HepG2 (cell line): Measurements from ENCODE around the gene ELMOD3. TPM values are rescaled to one million over a fixed set of nuclear protein-coding genes. Genes with fewer than 3 reads are reported as not detected.
A peak's percentile ranks its signal among the peaks of the same experiment; 100 is the strongest.

Experiments used
- ADNP ChIP-seq: sonication (generic); formaldehyde crosslinking; IDR thresholded peaks from 2 replicates; pipeline ENCODE4 v1.4.0; 2020; ENCODE audit warnings: missing genetic modification reagents
- FOXA1 ChIP-seq, 2 experiments: fragments of 450-650 bp in 1 of 2; sonication (generic) in 1 of 2; formaldehyde crosslinking in 1 of 2; IDR thresholded peaks; 2 replicates each; pipeline versions ENCODE4 v1.4.0 to v1.6.1; 2016 to 2020; ENCODE audit warnings: missing genetic modification reagents in 1 of 2
- KDM5B ChIP-seq: sonication (generic); formaldehyde crosslinking; IDR thresholded peaks from 2 replicates; pipeline ENCODE4 v1.4.0; 2020; ENCODE audit warnings: missing genetic modification reagents, mild to moderate bottlenecking, borderline replicate concordance
- KLF11 ChIP-seq: IDR thresholded peaks from 2 replicates; pipeline ENCODE4 v1.6.1; 2016; ENCODE audit warnings: missing compliant biosample characterization
- MBD4 ChIP-seq: IDR thresholded peaks from 2 replicates; pipeline ENCODE4 v1.6.1; 2012; ENCODE audit warnings: low read length, inconsistent platforms, borderline replicate concordance
- NFKBIZ ChIP-seq: IDR thresholded peaks from 2 replicates; pipeline ENCODE4 v1.6.1; 2018; ENCODE audit warnings: missing genetic modification reagents, missing compliant biosample characterization
- RXRB ChIP-seq: IDR thresholded peaks from 2 replicates; pipeline ENCODE4 v1.6.1; 2016; ENCODE audit warnings: borderline replicate concordance, missing genetic modification reagents, missing compliant biosample characterization
- TIGD3 ChIP-seq: sonication (generic); formaldehyde crosslinking; IDR thresholded peaks from 2 replicates; pipeline ENCODE4 v1.5.1; 2020; ENCODE audit warnings: mild to moderate bottlenecking, missing genetic modification reagents, borderline replicate concordance
- ZNF232 ChIP-seq: sonication (generic); formaldehyde crosslinking; IDR thresholded peaks from 2 replicates; pipeline ENCODE4 v1.4.0; 2020; ENCODE audit warnings: missing genetic modification reagents, borderline replicate concordance
- ZNF256 ChIP-seq: sonication (generic); formaldehyde crosslinking; conservative IDR thresholded peaks from 2 replicates; pipeline ENCODE4 v1.4.0; 2020; ENCODE audit warnings: missing genetic modification reagents
- ZNF337 ChIP-seq: sonication (generic); formaldehyde crosslinking; IDR thresholded peaks from 2 replicates; pipeline ENCODE4 v1.5.1; 2020; ENCODE audit warnings: missing genetic modification reagents, low read depth, mild to moderate bottlenecking, borderline replicate concordance
- ZNF773 ChIP-seq: sonication (generic); formaldehyde crosslinking; IDR thresholded peaks from 2 replicates; pipeline ENCODE4 v1.4.0; 2020; ENCODE audit warnings: missing genetic modification reagents, borderline replicate concordance
- ZNF792 ChIP-seq: IDR thresholded peaks from 2 replicates; pipeline ENCODE4 v1.6.1; 2016
- ZNF850 ChIP-seq: sonication (generic); formaldehyde crosslinking; conservative IDR thresholded peaks from 2 replicates; pipeline ENCODE4 v1.9.0; 2021; ENCODE audit warnings: mild to moderate bottlenecking, missing genetic modification reagents
- polyA plus RNA-seq, 8 experiments: library from polyadenylated mRNA; depleted of rRNA in 3 of 8; stranded (reverse) in 7 of 8; unstranded in 1 of 8; fragments of >200 nt; fragmentation: Illumina TruSeq in 4 of 8; extraction: Trizol in 4 of 8; gene quantifications; 2 replicates each; pipeline versions ENCODE4 v1.2.1 to v1.2.3, GENCODE V29; 2011 to 2016; ENCODE audit warnings: low read depth in 4 of 8, missing spikeins in 1 of 8, mixed read lengths in 1 of 8; ENCODE audit not compliant: insufficient read depth in 1 of 8
- total RNA-seq, 5 experiments: library from RNA; depleted of rRNA; stranded (reverse); fragments of >200 nt; fragmentation: Illumina TruSeq; extraction: Trizol; gene quantifications; 2 replicates each; pipeline ENCODE4 v1.2.3, GENCODE V29; 2016; ENCODE audit warnings: low read depth in 1 of 5
- TF ChIP-seq, protein P1 (sequence below): sonication (generic); formaldehyde crosslinking; IDR thresholded peaks from 2 replicates; pipeline ENCODE4 v1.4.0; 2020; ENCODE audit warnings: missing genetic modification reagents
- TF ChIP-seq, protein P2 (sequence below): sonication (generic); formaldehyde crosslinking; IDR thresholded peaks from 2 replicates; pipeline ENCODE4 v1.5.1; 2020; ENCODE audit warnings: missing genetic modification reagents, mild to moderate bottlenecking, borderline replicate concordance
- TF ChIP-seq, protein P3 (sequence below): sonication (generic); formaldehyde crosslinking; IDR thresholded peaks from 2 replicates; pipeline ENCODE4 v1.4.0; 2020; ENCODE audit warnings: mild to moderate bottlenecking, missing genetic modification reagents

The ELMOD3 gene
- total and polyA plus RNA-seq, 2 of the 13 experiments (the other 11 are each of a cell fraction or from before 2014, with no cell fraction given) = 13.3 to 19.5 TPM

- TF ChIP-seq, protein P1, sequence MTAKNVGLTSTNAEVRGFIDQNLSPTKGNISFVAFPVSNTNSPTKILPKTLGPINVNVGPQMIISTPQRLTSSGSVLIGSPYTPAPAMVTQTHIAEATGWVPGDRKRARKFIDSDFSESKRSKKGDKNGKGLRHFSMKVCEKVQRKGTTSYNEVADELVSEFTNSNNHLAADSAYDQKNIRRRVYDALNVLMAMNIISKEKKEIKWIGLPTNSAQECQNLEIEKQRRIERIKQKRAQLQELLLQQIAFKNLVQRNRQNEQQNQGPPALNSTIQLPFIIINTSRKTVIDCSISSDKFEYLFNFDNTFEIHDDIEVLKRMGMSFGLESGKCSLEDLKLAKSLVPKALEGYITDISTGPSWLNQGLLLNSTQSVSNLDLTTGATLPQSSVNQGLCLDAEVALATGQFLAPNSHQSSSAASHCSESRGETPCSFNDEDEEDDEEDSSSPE (CRISPR knock-in tag) = no peak; the same call in 1 of the 2 replicates
- TF ChIP-seq TIGD3 (CRISPR knock-in tag) (no peak; the same call in 1 of the 2 replicates), RXRB (CRISPR knock-in tag) (peak; percentile 83), ZNF792 (CRISPR knock-in tag) (peak; percentile 63; the same call in 1 of the 2 replicates), ZNF850 (no peak), ZNF256 (CRISPR knock-in tag) (no peak), FOXA1 (IDR thresholded peaks at IDR 0.05) (no peak), FOXA1 (CRISPR knock-in tag; IDR thresholded peaks at IDR 0.05) (peak; percentile 85), MBD4 (no peak), NFKBIZ (CRISPR knock-in tag) (peak; percentile 72; the same call in 1 of the 2 replicates), ZNF337 (CRISPR knock-in tag) (no peak), KLF11 (CRISPR knock-in tag) (peak; percentile 95), KDM5B (peak; percentile 60; the same call in 1 of the 2 replicates), ZNF232 (CRISPR knock-in tag) (no peak), ZNF773 (CRISPR knock-in tag) (no peak), ADNP (CRISPR knock-in tag) (no peak; the same call in 1 of the 2 replicates)
- TF ChIP-seq, protein P2, sequence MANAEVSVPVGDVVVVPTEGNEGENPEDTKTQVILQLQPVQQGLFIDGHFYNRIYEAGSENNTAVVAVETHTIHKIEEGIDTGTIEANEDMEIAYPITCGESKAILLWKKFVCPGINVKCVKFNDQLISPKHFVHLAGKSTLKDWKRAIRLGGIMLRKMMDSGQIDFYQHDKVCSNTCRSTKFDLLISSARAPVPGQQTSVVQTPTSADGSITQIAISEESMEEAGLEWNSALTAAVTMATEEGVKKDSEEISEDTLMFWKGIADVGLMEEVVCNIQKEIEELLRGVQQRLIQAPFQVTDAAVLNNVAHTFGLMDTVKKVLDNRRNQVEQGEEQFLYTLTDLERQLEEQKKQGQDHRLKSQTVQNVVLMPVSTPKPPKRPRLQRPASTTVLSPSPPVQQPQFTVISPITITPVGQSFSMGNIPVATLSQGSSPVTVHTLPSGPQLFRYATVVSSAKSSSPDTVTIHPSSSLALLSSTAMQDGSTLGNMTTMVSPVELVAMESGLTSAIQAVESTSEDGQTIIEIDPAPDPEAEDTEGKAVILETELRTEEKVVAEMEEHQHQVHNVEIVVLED (CRISPR knock-in tag) = peak; percentile 29; the same call in 1 of the 2 replicates
- TF ChIP-seq, protein P3, sequence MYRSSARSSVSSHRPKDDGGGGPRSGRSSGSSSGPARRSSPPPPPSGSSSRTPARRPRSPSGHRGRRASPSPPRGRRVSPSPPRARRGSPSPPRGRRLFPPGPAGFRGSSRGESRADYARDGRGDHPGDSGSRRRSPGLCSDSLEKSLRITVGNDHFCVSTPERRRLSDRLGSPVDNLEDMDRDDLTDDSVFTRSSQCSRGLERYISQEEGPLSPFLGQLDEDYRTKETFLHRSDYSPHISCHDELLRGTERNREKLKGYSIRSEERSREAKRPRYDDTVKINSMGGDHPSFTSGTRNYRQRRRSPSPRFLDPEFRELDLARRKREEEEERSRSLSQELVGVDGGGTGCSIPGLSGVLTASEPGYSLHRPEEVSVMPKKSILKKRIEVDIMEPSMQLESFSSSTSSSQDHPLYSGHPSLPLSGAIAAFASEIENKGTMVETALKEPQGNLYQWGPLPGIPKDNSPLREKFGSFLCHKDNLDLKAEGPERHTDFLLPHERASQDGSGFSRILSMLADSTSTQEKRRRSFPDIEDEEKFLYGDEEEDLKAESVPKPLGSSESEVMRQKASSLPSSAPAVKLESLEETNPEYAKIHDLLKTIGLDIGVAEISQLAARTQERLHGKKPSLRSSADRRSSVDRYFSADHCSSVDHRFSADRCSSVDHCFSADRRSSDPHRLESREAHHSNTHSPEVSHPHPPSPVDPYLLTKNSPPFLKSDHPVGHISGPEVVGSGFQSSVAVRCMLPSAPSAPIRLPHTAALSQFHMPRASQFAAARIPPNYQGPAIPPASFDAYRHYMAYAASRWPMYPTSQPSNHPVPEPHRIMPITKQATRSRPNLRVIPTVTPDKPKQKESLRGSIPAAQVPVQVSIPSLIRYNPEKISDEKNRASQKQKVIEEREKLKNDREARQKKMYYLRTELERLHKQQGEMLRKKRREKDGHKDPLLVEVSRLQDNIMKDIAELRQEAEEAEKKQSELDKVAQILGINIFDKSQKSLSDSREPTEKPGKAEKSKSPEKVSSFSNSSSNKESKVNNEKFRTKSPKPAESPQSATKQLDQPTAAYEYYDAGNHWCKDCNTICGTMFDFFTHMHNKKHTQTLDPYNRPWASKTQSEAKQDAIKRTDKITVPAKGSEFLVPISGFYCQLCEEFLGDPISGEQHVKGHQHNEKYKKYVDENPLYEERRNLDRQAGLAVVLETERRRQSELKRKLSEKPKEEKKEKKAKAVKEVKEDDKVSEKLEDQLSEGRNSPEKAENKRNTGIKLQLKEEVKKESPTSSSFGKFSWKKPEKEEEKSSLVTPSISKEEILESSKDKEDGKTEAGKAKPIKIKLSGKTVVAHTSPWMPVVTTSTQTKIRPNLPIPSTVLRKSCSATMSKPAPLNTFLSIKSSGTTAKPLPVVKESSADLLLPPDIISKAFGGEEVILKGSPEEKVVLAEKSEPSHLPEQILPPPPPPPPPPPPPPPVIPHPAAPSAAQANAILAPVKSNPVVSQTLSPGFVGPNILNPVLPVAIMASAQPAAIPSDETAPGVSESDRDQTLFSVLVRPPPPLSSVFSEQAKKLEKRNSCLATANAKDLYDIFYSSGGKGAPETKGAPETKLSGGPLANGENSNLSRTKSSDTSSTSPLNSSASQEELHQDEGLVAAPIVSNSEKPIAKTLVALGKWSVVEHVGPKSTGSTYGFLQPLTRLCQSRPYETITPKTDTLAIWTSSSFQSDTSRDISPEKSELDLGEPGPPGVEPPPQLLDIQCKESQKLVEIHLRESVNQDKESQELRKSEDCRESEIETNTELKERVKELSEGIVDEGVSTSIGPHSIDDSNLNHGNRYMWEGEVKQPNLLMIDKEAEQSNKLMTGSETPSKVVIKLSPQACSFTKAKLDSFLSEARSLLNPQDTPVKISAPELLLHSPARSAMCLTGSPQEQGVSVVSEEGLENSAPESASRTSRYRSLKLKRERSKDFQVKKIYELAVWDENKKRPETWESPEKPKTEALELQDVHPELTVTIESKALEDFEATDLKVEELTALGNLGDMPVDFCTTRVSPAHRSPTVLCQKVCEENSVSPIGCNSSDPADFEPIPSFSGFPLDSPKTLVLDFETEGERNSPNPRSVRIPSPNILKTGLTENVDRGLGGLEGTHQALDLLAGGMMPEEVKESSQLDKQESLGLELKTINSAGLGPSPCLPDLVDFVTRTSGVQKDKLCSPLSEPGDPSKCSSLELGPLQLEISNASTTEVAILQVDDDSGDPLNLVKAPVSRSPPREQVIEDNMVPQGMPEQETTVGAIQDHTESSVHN = no peak; the same call in 1 of the 2 replicates
Observed at GRCh38 chr2:85420536-85421259, 66.1 kb downstream of the ELMOD3 start (continued).
